HEK293 (cell line): Measurements from ENCODE around the gene PPP2CA.

Experiments used
- CTCF ChIA-PET: fragments of 350-600 bp; formaldehyde crosslinking; extraction: SDS; loops from one replicate; lab custom pipeline; 2021; ENCODE audit warnings: antibody characterized with exemption; lab: Yijun Ruan, JAX
- POLR2A ChIA-PET: fragments of 300-600 bp; formaldehyde crosslinking; extraction: SDS; loops from one replicate; lab custom pipeline; 2020; ENCODE audit warnings: antibody characterized with exemption, inconsistent platforms; lab: Yijun Ruan, JAX
- H3K27ac ChIP-seq: fragments of 200-500 bp; sonication (Bioruptor generic); 2 replicates; pipeline ENCODE4 v1.5.1; 2014; ENCODE audit warnings: low read depth, low read length, control low read depth, inconsistent platforms; ENCODE audit errors: extremely low read depth
- H3K36me3 ChIP-seq, 2 experiments: fragments of 200-500 bp in 1 of 2; sonication (Bioruptor generic) in 1 of 2; 1 replicate in 1 of 2; 2 replicates in 1 of 2; pipeline ENCODE4 v1.5.1; 2014 to 2017; ENCODE audit warnings: inconsistent platforms in 2 of 2, low read length in 2 of 2; ENCODE audit not compliant: control insufficient read depth in 2 of 2, insufficient read depth in 1 of 2
- H3K4me1 ChIP-seq: fragments of 200-500 bp; sonication (Bioruptor generic); 2 replicates; pipeline ENCODE4 v1.5.1; 2014; ENCODE audit warnings: mild to moderate bottlenecking, low read length, inconsistent platforms; ENCODE audit not compliant: control insufficient read depth, insufficient read depth
- H3K4me3 ChIP-seq: 2 replicates; pipeline ENCODE4 v1.5.1; 2011; ENCODE audit warnings: low read depth, mild to moderate bottlenecking, control low read depth, low read length, moderate library complexity
- H3K9me3 ChIP-seq: fragments of 200-500 bp; sonication (Bioruptor generic); 2 replicates; pipeline ENCODE4 v1.5.1; 2014; ENCODE audit warnings: low read depth, low read length, inconsistent platforms; ENCODE audit not compliant: control insufficient read depth, insufficient read depth
- EGR2 ChIP-seq: fragments of 450-650 bp; formaldehyde crosslinking; IDR thresholded peaks from 2 replicates; pipeline ENCODE4 v1.5.1; 2016; ENCODE audit warnings: low read depth, missing biosample characterization, missing genetic modification characterization
- GLIS2 ChIP-seq: fragments of 450-650 bp; formaldehyde crosslinking; IDR thresholded peaks from 2 replicates; pipeline ENCODE4 v1.5.1; 2016; ENCODE audit warnings: missing biosample characterization, missing genetic modification characterization
- MYNN ChIP-seq: fragments of 450-650 bp; formaldehyde crosslinking; IDR thresholded peaks from 2 replicates; pipeline ENCODE4 v1.5.1; 2016; ENCODE audit warnings: missing biosample characterization, missing genetic modification characterization, borderline replicate concordance
- PATZ1 ChIP-seq: fragments of 450-650 bp; formaldehyde crosslinking; IDR thresholded peaks from 2 replicates; pipeline ENCODE4 v1.5.1; 2016; ENCODE audit warnings: missing biosample characterization, missing genetic modification characterization
- REPIN1 ChIP-seq: fragments of 450-650 bp; formaldehyde crosslinking; IDR thresholded peaks from 2 replicates; pipeline ENCODE4 v1.5.1; 2017; ENCODE audit warnings: missing biosample characterization, missing genetic modification characterization, low read depth
- WT1 ChIP-seq: fragments of 450-650 bp; formaldehyde crosslinking; IDR thresholded peaks from 2 replicates; pipeline ENCODE4 v1.5.1; 2016; ENCODE audit warnings: missing biosample characterization, missing genetic modification characterization
- ZBTB17 ChIP-seq: fragments of 450-650 bp; formaldehyde crosslinking; IDR thresholded peaks from 2 replicates; pipeline ENCODE4 v1.5.1; 2016; ENCODE audit warnings: missing biosample characterization, missing genetic modification characterization
- ZFHX2 ChIP-seq: fragments of 450-650 bp; formaldehyde crosslinking; conservative IDR thresholded peaks from 2 replicates; pipeline ENCODE4 v1.5.1; 2016; ENCODE audit warnings: missing biosample characterization, missing genetic modification characterization
- ZNF10 ChIP-seq: fragments of 450-650 bp; formaldehyde crosslinking; IDR thresholded peaks from 2 replicates; pipeline ENCODE4 v1.5.1; 2017; ENCODE audit warnings: missing biosample characterization, missing genetic modification characterization
- ZNF280C ChIP-seq: fragments of 450-650 bp; formaldehyde crosslinking; IDR thresholded peaks from 2 replicates; pipeline ENCODE4 v1.5.1; 2016; ENCODE audit warnings: missing biosample characterization, missing genetic modification characterization
- ZNF391 ChIP-seq: fragments of 450-650 bp; formaldehyde crosslinking; IDR thresholded peaks from 2 replicates; pipeline ENCODE4 v1.5.1; 2016; ENCODE audit warnings: low read depth, missing biosample characterization, missing genetic modification characterization, borderline replicate concordance
- ZNF48 ChIP-seq: fragments of 450-650 bp; formaldehyde crosslinking; IDR thresholded peaks from 2 replicates; pipeline ENCODE4 v1.5.1; 2016; ENCODE audit warnings: missing biosample characterization, missing genetic modification characterization
- ZNF510 ChIP-seq: fragments of 450-650 bp; formaldehyde crosslinking; IDR thresholded peaks from 2 replicates; pipeline ENCODE4 v1.5.1; 2018; ENCODE audit warnings: mild to moderate bottlenecking, missing genetic modification characterization, missing biosample characterization; ENCODE audit not compliant: insufficient replicate concordance
- ZNF514 ChIP-seq: fragments of 450-650 bp; formaldehyde crosslinking; IDR thresholded peaks from 2 replicates; pipeline ENCODE4 v1.5.1; 2016; ENCODE audit warnings: missing biosample characterization, missing genetic modification characterization
- ZNF555 ChIP-seq: fragments of 450-650 bp; formaldehyde crosslinking; conservative IDR thresholded peaks from 2 replicates; pipeline ENCODE4 v1.5.1; 2017; ENCODE audit warnings: missing biosample characterization, mild to moderate bottlenecking, missing genetic modification characterization, inconsistent platforms
- ZSCAN5A ChIP-seq: fragments of 450-650 bp; formaldehyde crosslinking; IDR thresholded peaks from 2 replicates; pipeline ENCODE4 v1.5.1; 2016; ENCODE audit warnings: missing biosample characterization, missing genetic modification characterization
- ZXDB ChIP-seq: fragments of 450-650 bp; formaldehyde crosslinking; IDR thresholded peaks from 2 replicates; pipeline ENCODE4 v1.5.1; 2016; ENCODE audit warnings: missing biosample characterization, missing genetic modification characterization
- TF ChIP-seq, protein P1 (sequence below): fragments of 450-650 bp; formaldehyde crosslinking; IDR thresholded peaks from 2 replicates; pipeline ENCODE4 v1.5.1; 2016; ENCODE audit warnings: missing biosample characterization, missing genetic modification characterization
- TF ChIP-seq, protein P2 (sequence below): fragments of 450-650 bp; formaldehyde crosslinking; IDR thresholded peaks from 2 replicates; pipeline ENCODE4 v1.5.1; 2016; ENCODE audit warnings: missing biosample characterization, missing genetic modification characterization

PPP2CA gene

GRCh38 chr5:134149571-134150303, 76.1 kb downstream of the PPP2CA start:
- ChIA-PET POLR2A (no interaction called here), CTCF (interaction anchor here (0.6 to 2.2 kb wide), 6 partner anchors 9 to 413 kb away, joined by 3 to 20 read pairs (median 3); no protein-coding TSS in a partner anchor)
- Histone ChIP-seq H3K9me3 (no peaks in the 10 kb centered on the region), H3K4me1 (peaks cover 9% of the 10 kb centered on the region; the same call in 1 of the 2 replicates), H3K4me3 (no peak overlapping the region), H3K27ac (no peak overlapping the region; the same call in 1 of the 2 replicates), H3K36me3 (peaks cover 23 to 92% of the 10 kb centered on the region in 2 experiments)
- no peak for TF ChIP-seq PATZ1 (tag by site-specific recombination)
- TF ChIP-seq ZNF514 (tag by site-specific recombination) = no peak
- TF ChIP-seq GLIS2 = no peak
- TF ChIP-seq ZNF555 (tag by site-specific recombination) = no peak
- TF ChIP-seq, protein P1, sequence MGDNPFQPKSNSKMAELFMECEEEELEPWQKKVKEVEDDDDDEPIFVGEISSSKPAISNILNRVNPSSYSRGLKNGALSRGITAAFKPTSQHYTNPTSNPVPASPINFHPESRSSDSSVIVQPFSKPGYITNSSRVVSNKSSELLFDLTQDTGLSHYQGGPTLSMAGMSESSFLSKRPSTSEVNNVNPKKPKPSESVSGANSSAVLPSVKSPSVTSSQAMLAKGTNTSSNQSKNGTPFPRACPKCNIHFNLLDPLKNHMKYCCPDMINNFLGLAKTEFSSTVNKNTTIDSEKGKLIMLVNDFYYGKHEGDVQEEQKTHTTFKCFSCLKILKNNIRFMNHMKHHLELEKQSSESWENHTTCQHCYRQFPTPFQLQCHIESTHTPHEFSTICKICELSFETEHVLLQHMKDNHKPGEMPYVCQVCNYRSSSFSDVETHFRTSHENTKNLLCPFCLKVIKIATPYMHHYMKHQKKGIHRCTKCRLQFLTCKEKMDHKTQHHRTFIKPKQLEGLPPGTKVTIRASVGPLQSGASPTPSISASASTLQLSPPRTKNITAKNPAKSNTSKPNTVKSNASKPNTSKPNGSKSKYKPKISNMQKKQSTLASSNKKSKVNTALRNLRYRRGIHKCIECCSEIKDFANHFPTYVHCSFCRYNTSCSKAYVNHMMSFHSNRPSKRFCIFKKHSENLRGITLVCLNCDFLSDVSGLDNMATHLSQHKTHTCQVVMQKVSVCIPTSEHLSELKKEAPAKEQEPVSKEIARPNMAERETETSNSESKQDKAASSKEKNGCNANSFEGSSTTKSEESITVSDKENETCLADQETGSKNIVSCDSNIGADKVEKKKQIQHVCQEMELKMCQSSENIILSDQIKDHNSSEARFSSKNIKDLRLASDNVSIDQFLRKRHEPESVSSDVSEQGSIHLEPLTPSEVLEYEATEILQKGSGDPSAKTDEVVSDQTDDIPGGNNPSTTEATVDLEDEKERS (tag by site-specific recombination) = no peak
- TF ChIP-seq, protein P2, sequence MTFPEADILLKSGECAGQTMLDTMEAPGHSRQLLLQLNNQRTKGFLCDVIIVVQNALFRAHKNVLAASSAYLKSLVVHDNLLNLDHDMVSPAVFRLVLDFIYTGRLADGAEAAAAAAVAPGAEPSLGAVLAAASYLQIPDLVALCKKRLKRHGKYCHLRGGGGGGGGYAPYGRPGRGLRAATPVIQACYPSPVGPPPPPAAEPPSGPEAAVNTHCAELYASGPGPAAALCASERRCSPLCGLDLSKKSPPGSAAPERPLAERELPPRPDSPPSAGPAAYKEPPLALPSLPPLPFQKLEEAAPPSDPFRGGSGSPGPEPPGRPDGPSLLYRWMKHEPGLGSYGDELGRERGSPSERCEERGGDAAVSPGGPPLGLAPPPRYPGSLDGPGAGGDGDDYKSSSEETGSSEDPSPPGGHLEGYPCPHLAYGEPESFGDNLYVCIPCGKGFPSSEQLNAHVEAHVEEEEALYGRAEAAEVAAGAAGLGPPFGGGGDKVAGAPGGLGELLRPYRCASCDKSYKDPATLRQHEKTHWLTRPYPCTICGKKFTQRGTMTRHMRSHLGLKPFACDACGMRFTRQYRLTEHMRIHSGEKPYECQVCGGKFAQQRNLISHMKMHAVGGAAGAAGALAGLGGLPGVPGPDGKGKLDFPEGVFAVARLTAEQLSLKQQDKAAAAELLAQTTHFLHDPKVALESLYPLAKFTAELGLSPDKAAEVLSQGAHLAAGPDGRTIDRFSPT (tag by site-specific recombination) = no peak
- no peak for TF ChIP-seq ZNF391 (tag by site-specific recombination)
- TF ChIP-seq MYNN (tag by site-specific recombination) = no peak
- no peak for TF ChIP-seq ZXDB (tag by site-specific recombination)
- TF ChIP-seq ZNF48 (tag by site-specific recombination) = no peak
- no peak for TF ChIP-seq ZNF280C (tag by site-specific recombination)
- no peak for TF ChIP-seq ZSCAN5A (tag by site-specific recombination)
- TF ChIP-seq EGR2 (tag by site-specific recombination) = no peak
- no peak for TF ChIP-seq ZBTB17 (tag by site-specific recombination)
- no peak for TF ChIP-seq ZNF10 (tag by site-specific recombination)
- TF ChIP-seq REPIN1 (tag by site-specific recombination) = no peak
- TF ChIP-seq ZNF510 (tag by site-specific recombination) = no peak
- no peak for TF ChIP-seq WT1 (tag by site-specific recombination)
- no peak for TF ChIP-seq ZFHX2
